ENCODE measurements around the gene PIGBOS1. TPM values are rescaled to one million over a fixed set of nuclear protein-coding genes. Genes with fewer than 3 reads are reported as not detected.
A peak's percentile ranks its signal among the peaks of the same experiment; 100 is the strongest.
"Not testable (repeated sequence)": the region's sequence is repeated elsewhere in the genome, so short reads cannot be mapped to it uniquely, and the experiment has no call there.

PIGBOS1 gene, protein sequence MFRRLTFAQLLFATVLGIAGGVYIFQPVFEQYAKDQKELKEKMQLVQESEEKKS
- total RNA-seq: 9.9 TPM

DNA sequence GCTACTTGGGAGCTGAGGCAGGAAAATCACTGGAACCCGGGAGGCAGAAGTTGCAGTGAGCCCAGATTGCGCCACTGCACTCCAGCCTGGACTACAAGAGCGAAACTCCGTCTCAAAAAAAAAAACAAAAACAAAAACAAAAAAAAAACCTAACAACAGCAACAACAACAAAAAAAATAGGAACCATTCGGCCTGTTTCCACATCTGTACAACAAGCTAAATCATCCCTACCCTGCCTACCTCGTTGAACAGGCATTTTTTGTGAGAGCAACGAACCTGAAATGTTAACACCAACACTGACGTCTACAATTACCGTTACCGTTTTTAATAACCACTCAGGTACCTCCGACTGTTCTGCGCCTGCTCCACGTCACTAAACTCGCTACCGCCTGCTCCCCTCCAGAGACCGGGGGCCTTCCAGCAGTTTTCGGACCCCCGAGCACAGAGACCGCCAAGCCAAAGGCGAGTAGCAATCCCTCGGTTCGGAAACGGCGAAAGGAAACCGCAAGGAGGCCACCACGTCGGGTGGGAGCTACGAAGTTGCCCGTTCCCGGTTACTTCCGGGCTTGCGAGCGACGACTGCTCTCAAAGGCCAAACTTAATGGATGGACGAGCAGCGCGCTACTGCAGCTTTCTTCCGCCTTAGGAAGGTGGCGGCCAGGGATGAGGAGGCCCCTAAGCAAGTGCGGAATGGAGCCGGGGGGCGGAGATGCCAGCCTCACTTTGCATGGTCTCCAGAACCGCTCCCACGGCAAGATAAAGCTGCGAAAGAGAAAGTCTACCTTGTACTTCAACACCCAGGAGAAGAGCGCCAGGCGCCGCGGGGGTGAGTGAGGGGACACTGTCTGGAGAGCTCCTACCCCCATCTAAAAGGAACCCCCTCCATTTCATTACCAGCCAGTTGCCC lies at the start of gene PIGBOS1, which contains the start of gene PIGB:
Gene PIGBOS1 (minus strand): TSS at position 536 of the 907 bp plus-strand sequence. CDS start 1,331 bp downstream, outside the sequence.
Gene PIGB (plus strand): TSS at position 635 of the 907 bp plus-strand sequence. CDS start 29 bp downstream, at position 664.
- peak; percentile 83 for DNase-seq (ENCODE audit: low spot score)

DNA sequence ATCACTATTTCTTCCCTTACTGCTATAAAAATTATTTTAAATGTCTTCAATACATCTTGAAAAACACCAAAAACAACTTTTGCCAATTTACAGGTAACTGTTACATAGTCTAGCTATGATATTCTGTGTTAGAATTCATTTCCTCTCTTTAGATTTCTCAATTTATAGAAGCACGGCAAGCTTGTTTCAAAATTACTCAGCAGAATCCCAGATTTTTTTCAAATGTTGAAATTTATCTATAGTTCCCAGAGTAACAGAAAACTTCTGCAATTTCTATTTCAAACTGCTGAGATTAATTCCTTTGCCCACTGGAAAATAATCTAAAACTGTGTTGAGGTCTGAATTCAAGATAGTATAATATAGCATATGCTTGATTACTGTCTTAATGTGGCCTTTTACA lies 48.1 kb upstream of the PIGBOS1 start:
- no peak for DNase-seq (ENCODE audit: low spot score)

DNA sequence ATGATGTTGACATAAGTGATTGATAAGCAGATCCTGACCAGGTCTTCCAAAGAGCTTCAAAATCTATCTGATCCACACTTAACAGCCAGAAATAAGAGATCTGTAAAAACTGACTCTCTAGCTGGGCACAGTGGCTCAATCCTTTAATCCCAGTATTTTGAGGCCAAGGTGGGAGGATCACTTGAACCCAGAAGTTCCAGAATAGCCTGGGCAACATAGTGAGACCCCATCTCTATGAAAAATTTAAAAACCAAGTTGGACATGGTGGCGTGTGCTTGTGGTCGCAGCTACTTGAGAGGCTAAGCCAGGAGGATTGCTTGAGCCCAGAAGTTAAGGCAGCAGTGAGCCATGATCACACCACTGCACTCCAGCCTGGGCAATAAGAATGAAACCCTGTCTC lies 43.7 kb upstream of the PIGBOS1 start:
- no peak for DNase-seq (ENCODE audit: low spot score)

DNA sequence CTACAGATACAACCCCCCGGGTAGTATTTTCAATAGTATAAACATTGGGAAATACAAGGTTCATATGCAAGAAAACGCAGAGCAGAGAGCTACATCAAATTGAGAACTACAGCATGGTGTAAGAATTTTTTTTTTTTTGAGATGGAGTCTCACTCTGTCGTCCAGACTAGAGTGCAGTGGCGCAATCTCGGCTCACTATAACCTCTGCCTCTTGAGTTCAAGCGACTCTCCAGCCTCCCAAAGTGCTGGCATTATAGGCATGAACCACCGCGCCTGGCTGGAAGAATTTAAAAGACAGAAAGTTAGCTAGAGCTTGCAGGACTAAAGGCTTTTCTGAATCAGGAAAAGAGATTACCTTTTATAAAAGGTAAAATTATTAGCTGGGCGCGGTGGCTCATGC lies 42.1 kb upstream of the PIGBOS1 start:
- no peak for DNase-seq (ENCODE audit: low spot score)

DNA sequence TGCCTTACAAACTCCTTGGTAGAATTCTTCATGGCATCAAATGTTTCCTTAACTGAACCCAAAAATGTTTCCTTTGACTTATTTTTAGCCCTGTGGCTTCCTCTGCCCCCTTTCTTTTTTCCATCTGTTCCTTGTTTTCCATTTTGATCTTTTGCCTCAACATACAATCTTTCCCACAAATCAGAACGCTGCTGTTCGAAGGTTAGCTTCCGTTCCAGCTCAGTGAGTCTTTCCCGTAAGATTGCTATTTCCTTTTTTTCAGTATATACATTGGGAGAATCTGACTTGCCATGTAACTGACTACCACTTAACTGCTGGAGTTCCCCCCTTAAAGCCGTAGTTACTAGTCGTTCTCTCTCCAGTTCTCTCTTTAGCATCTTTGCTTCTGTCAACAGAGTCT lies 41.3 kb upstream of the PIGBOS1 start:
- DNase-seq (ENCODE audit: low spot score): no peak

DNA sequence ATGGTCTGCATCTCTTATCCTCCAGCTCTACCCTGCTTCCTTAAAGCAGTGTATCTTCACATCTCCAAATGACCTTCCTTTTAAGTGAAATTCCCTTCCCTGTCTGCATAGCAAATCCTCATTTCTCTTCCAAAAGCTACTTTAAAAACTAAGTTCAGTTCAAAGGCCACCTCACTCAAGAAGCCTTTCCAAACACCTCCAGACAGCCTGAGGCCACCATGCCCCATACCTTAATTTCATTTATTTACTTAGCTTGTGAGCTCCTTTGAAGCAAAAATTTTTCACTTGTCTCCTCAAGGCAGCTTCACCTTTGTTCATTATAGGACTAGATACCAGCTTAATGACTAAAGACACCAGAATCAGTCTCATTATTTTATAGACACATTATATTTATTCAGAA lies 39.5 kb upstream of the PIGBOS1 start:
- DNase-seq (ENCODE audit: low spot score): no peak

DNA sequence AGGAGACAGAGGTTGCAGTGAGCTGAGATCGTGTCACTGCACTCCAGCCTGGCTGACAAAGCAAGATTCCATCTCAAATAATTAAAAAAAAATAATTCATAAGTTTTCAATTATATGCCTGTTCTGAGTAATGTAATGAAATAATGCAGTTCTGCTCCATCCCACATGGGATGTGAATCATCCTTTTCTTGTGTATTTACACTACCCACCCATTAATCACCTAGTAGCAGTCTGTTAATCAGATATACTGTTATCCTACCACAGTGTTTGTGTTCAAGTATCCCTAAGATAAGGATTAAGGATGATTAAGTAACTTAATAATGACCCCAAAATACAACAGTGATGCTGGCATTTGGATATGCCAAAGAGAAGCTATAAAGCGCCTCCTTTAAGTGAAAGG lies 38.9 kb upstream of the PIGBOS1 start:
- no peak for DNase-seq (ENCODE audit: low spot score)

DNA sequence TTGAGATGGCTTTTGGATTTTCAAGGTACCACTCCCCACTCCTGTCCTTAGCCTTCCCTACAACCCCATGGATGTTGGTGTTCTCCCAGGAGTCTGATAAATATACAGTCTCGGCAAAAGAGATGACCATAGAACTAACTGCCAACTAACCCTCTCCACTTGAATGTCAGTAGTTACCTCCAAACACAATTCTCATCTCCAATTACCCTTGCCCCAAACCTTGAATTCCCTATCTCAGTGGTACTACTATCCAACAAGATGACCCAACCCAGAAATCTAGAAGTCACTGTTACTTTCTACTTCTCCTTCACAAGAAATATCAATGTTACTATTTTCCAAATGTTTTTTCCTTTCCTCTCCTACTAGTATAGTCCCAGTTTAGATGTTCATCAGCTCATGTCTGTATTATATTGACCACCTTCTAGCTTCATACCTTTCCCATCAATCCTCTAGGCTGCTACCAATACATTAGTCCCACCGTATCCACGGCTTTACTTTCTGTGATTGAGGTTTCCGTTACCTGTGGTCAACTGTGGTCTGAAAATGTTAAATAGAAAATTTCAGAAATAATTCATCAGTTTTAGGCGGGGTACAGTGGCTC lies 38.2 kb upstream of the PIGBOS1 start:
- no peak for DNase-seq (ENCODE audit: low spot score)

DNA sequence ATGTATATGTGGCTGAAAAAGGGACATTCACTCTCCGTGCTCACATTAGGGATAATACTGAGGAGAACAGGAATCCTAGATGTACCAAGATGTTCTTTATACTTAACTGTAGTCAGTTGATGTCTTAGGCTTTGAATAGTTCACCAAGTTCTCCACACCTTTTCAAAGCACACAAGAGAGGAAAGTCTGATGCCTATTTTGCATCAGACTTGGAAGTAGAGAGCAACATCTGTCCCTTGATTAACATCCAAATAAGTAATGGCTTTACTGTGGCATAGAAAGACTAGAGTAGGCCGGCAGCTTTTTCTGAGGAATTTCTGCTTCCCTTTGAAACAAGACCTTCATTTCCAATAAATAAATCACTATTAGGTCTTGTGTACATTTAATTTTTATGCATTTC lies 34.1 kb upstream of the PIGBOS1 start:
- DNase-seq (ENCODE audit: low spot score): no peak

DNA sequence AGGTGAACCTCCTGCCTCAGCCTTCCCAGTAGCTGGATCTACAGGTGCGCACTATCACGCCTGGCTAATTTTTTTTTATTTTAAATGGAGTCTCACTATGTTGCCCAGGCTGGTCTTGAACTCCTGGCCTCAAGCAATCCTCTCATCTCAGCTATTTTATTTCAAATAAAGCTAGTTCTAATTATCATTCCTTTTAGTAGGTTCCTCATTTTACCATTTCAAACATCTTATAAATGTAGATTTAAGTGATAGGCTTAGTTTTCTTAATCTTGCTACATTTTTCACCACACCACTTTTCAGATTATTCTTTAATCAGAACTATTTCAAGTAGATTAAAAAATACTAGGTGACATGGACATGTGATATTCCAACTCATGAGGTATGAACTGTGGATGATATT lies 30.4 kb upstream of the PIGBOS1 start:
- DNase-seq (ENCODE audit: low spot score): no peak

DNA sequence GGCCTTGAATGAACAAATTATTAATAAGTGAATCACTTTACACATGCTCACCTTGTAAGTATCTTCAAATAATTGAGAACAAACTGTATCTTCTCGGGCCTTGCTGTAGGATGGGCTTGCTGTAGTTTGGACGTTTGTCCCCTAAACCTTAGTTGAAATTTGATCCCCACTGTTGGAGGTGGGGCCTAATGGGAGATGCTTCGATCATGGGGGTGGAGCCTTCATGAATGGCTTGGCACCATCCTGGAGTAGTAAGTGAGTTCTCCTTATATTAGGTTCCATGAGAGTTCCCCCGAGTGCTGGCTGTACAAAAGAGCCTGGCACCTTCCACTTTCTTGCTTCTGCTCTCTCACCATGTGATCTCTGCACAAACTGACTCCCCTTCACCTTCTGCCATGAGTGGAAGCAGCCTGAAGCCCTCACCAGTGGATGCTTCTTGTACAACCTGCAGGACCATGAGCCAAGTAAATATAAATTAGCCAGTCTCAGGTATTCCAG lies 29.4 kb upstream of the PIGBOS1 start:
- DNase-seq (ENCODE audit: low spot score): no peak

DNA sequence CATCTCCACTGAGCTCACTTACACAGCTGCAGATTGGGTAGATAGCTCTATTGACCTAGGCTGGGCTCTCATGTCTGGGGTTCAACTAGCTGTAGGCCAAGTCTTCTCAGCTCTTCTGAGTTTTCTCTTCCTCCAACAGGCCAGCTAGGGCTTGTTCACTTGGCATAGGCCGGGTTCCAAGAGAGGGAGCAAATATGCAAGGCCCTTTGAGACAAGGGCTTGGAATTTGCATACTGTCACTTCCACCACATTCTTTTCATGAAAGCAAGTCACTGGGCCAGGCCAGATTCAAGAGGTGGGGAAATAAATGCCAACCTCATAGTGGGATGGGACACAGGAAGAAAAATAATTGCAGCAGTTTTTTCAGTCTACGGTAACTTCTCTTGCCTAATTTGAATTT lies 25.3 kb upstream of the PIGBOS1 start:
- peak; percentile 58 for DNase-seq (ENCODE audit: low spot score)

DNA sequence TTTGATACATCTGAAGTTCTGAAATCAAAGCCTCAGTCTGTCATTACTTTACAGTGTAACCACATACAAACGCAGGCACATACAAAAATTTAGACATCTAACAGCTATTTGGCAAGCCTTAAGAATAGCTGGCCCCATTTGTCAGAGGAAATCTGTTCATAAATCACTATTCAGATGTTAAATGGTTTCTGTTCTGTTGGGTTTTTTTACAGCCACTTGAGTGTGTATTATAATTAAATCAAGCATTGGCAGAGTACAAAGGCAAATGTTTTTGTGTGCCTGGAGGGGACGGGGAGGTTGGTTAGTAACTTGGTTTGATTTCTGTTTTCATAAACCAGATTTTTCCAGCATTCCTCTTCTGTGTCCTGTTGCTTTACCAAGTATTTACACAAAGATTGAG lies 24.2 kb upstream of the PIGBOS1 start:
- DNase-seq (ENCODE audit: low spot score): no peak

DNA sequence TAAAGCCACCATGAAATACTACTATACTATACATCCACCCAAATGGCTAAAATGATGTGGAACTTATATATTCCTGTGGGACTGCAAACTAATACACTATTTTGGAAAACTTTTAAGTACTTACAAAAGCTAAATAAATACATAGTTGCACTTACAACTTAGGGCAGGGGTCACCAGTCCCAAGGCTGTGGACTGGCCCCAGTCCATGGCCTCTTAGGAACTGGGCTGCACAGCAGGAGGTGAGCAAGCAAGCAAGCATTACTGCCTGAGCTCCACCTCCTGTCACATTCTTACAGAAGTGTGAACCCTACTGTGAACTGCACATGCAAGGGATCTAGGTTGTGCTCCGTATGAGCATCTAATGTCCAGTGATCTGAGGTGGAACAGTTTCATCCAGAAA lies 18.2 kb upstream of the PIGBOS1 start:
- DNase-seq (ENCODE audit: low spot score): no peak

DNA sequence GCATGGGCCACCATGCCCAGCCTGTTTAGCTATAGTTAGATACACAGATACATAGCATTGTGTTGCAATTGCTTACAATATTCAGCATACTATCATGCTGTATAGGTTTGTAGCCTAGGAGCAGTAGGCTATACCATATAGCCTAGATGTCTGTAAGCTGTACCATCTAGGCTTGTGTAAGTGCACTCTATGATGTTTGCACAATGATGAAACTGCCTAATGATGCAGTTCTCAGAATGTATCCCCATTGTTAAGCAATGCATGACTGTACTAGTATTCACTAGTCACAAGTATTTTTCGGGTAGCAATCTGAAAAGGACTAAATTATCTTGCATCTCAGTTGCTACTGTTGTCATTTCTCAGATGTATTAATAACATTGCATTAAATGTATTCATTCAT lies 16.1 kb upstream of the PIGBOS1 start:
- no peak for DNase-seq (ENCODE audit: low spot score)

DNA sequence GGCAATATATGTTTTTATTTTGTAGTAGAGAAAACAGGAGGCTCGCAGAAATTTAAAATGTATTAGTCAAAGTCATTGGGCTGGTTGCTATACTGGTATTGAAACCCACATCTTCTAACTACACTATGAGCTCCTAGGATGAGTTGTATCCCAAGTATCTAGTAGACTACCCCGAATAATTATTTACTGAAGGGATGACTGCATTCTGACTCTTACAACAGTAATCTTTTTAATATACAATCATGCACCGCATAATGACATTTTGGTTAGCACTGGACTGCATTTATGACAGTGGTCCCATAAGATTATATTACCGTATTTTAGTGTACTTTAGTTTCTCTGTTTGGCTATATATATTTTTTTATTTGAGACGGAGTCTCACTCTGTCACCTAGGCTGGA lies 15.4 kb upstream of the PIGBOS1 start:
- DNase-seq (ENCODE audit: low spot score): no peak

DNA sequence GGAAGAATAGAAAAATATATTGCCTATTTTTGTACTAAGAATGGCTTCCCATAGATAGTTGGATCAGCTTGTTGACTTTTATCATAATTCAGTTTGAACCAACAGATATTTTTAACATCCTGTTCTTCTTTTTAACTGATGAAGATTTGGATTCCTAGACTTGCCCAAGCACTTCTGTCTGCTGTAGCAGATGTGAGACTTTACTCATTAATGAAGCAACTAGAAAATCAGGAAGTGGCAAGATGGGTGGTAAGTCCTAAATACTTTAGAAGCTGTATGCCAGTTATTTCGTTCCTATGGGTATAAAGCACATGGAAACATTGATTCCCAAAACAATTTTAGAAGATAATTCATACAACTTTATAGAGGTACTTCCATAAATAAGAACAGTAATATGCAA lies 8.5 kb upstream of the PIGBOS1 start:
- no peak for DNase-seq (ENCODE audit: low spot score)

DNA sequence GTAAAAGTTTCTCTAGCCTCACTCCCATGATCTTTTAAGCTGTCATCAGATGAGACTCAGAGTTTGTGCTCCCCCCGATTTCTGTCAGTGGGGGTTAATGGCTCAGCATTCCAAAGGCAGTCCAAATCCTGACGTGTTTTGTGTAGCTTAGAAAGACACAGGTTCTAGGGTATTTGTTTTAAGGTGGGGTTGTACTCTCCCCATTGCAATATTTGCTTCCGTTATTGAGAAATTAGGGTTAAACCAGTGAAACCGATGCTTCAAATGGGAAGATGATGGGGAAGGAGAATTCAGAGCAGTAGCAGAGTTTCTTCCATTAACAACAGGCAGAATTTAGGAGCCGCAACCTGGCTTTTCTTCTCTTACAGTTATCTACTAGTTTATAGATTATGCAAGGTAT lies 3.5 kb upstream of the PIGBOS1 start:
- DNase-seq (ENCODE audit: low spot score): no peak

DNA sequence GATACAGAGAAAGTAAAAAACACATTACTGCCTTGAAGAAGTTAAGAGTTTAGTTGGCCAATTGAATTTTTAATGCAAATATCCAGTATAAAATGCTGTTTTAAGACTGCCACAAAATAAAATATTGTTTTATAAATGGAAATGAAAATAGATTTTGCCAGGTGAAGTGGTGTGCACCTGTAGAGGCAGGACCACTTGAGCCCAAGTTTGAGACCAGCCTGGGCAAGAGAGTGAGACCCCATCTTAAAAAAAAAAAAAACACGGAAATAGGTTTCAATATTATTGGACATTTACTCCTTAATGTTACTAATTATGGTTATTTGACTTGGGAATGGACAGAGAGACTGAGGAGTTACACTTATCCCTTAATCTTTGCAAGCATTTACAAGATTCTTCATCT lies 2.0 kb upstream of the PIGBOS1 start:
- no peak for DNase-seq (ENCODE audit: low spot score)

DNA sequence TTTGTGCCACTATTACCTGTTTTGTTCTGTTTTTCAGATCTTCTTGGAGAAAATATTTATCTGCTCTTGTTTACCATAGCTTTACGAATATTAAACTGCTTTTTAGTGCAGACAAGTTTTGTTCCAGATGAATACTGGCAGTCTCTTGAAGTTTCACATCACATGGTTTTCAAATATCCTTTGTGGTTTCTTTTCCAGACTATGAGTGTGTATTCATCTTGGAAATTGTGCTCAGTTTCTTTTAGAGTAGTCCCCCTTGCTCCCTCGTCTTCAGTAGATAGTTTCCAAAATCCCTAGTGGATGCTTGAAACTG lies 1.3 kb upstream of the PIGBOS1 start:
- no peak for DNase-seq (ENCODE audit: low spot score)

DNA sequence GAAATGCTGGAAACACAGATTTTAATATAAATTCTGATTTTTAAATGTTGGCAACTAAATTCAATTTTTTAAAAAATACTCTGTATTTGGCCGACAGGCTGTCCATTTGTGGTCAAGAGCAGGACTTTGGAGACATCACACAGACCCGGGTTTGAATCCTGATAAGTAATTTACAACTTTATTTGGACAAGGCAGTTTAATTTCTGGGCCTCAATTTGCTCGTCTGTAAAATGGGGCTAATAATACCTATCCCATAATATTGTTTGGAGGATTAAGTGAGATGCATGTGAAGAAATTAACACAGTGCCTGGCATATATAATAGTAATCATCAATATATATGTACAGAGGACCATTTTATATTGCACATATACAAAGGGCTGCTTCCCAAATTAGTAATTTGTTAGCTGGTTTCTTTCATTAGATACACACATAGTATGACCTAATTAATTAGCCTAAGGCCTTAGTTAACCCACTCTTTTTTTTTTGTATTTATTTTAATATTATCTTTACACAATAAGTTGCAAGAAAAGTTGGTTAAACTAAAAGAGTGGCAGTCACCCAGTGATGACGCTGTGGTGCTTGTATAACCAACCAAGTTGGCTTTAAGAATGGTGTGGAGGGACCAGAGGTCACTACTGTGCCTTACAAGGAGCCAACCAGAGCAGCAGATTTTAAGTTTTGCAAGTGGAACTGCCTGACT lies 764 bp upstream of the PIGBOS1 start:
- DNase-seq (ENCODE audit: low spot score): no peak

DNA sequence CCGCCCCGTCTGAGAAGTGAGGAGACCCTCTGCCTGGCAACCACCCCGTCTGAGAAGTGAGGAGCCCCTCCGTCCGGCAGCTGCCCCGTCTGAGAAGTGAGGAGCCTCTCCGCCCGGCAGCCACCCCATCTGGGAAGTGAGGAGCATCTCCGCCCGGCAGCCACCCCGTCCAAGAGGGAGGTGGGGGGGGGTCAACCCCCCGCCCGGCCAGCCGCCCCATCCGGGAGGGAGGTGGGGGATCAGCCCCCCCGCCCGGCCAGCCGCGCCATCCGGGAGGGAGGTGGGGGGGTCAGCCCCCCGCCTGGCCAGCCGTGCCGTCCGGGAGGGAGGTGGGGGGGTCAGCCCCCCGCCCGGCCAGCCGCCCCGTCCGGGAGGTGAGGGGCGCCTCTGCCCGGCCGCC lies 16.1 kb downstream of the PIGBOS1 start:
- DNase-seq (ENCODE audit: low spot score): not testable (repeated sequence)

DNA sequence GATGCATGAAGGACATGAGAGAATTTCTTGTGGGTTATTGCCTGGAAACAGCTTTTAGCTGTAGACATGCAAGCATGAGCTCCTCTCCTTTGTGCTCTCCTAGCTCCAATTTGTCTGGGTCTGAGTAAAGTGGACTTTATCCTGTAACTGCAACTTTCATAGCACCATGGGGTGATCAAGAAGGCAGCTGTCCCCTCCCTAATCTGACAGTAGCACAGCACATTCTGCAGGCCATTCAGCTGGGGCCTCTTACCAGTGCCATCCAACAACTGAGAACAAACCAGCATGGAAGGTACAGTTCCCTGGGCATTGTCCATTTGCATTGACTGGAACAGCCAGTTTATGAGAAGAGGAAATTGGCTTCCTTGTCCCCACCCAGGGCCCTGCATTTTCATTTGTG lies 21.6 kb downstream of the PIGBOS1 start:
- DNase-seq (ENCODE audit: low spot score): no peak
